ENCODE data around the gene KREMEN1.

DNA sequence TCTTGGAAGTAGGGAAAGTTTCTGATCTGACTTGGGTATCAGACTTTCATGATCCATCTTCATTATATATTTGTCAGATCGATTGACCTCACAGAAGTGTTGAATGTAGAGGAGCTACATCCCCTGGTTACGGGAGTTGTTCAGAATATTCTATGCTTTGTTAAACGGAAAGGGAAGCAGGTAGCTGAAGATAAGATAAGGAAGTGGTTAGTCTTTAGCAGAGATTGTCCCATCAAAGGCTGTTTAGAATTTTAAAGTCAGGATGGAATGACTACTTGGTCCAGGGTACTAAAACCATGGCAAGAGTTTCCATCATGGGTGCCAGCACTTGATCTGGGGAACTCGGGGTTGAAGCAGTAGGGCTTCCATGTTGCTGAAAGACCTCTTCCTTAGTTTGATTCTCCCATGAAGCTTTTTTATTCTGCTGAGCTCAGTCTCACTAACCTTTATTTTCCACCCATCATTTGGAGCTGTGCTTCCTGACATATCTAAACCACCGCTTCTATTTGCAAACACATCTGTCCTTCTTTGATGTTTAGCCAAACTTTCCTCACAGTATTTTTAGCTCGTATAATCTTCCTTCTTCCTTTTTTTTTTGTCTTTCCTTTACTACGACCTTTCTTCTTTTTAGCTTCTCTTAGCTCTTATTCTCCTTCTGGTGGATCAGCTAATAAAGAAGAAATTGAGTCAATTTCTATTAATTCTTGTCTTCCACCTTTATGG lies 7.2 kb upstream of the KREMEN1 start:
- TF ChIP-seq, protein P1, sequence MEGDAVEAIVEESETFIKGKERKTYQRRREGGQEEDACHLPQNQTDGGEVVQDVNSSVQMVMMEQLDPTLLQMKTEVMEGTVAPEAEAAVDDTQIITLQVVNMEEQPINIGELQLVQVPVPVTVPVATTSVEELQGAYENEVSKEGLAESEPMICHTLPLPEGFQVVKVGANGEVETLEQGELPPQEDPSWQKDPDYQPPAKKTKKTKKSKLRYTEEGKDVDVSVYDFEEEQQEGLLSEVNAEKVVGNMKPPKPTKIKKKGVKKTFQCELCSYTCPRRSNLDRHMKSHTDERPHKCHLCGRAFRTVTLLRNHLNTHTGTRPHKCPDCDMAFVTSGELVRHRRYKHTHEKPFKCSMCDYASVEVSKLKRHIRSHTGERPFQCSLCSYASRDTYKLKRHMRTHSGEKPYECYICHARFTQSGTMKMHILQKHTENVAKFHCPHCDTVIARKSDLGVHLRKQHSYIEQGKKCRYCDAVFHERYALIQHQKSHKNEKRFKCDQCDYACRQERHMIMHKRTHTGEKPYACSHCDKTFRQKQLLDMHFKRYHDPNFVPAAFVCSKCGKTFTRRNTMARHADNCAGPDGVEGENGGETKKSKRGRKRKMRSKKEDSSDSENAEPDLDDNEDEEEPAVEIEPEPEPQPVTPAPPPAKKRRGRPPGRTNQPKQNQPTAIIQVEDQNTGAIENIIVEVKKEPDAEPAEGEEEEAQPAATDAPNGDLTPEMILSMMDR (conservative IDR thresholded peaks at IDR 0.05; ENCODE audit: low read depth, low read length), result no peak
- no peak for TF ChIP-seq CEBPB (IDR thresholded peaks at IDR 0.05; ENCODE audit: low read depth, low read length)
- no peak for TF ChIP-seq CHD1 (IDR thresholded peaks at IDR 0.05; ENCODE audit: low read depth, low read length)
- no peak for TF ChIP-seq BHLHE40 (IDR thresholded peaks at IDR 0.05; ENCODE audit: low read depth, low read length)
- no peak for TF ChIP-seq RCOR1 (IDR thresholded peaks at IDR 0.05; ENCODE audit: insufficient replicate concordance, low read length)
- no peak for TF ChIP-seq POLR2A (IDR thresholded peaks at IDR 0.05; ENCODE audit: low read depth, low read length)
